ENCODE measurements around the gene ANKRD36C. TPM values are rescaled to one million over a fixed set of nuclear protein-coding genes. Genes with fewer than 3 reads are reported as not detected.
"Not testable (repeated sequence)": the region's sequence is repeated elsewhere in the genome, so short reads cannot be mapped to it uniquely, and the experiment has no call there.

The ANKRD36C gene
- total RNA-seq, 1 experiment from 2014 or later, result 22.0 TPM

GRCh38 chr2:95930740-95931139, 60.9 kb downstream of the ANKRD36C start:
- CTCF ChIA-PET; ATAC-seq; H3K27ac ChIP-seq (ENCODE audit: low read length); DNase-seq (ENCODE audit: low read depth, low spot score); POLR2A ChIA-PET; intact Hi-C loops (cut with micrococcal nuclease; ENCODE audit: unreplicated experiment); H3K4me1 ChIP-seq (ENCODE audit: control insufficient read depth, insufficient read depth, low read length); H3K27me3 ChIP-seq (ENCODE audit: control insufficient read depth, insufficient read depth, low read length); H3K36me3 ChIP-seq (ENCODE audit: control insufficient read depth, insufficient read depth, low read length); in situ Hi-C loops (cut with HindIII; ENCODE audit: low pct_unique_long_range_greater_than_20kb, low sequenced_read_pairs); H3K9me3 ChIP-seq (ENCODE audit: control insufficient read depth, insufficient read depth, low read depth, low read length); H3K4me3 ChIP-seq (ENCODE audit: low read depth in 2 of 2, low read length in 2 of 2); BruUV-seq (replicated peaks): not testable (repeated sequence)

- BruUV-seq (replicated peaks); CTCF ChIA-PET; H3K27ac ChIP-seq (ENCODE audit: low read length); in situ Hi-C loops (cut with HindIII; ENCODE audit: low pct_unique_long_range_greater_than_20kb, low sequenced_read_pairs); DNase-seq (ENCODE audit: low read depth, low spot score); POLR2A ChIA-PET; ATAC-seq; H3K36me3 ChIP-seq (ENCODE audit: control insufficient read depth, insufficient read depth, low read length); intact Hi-C loops (cut with micrococcal nuclease; ENCODE audit: unreplicated experiment); H3K4me3 ChIP-seq (ENCODE audit: low read depth in 2 of 2, low read length in 2 of 2); H3K27me3 ChIP-seq (ENCODE audit: control insufficient read depth, insufficient read depth, low read length); H3K4me1 ChIP-seq (ENCODE audit: control insufficient read depth, insufficient read depth, low read length); H3K9me3 ChIP-seq (ENCODE audit: control insufficient read depth, insufficient read depth, low read depth, low read length): not testable (repeated sequence)
Observed at GRCh38 chr2:95917007-95917406, 74.6 kb downstream of the ANKRD36C start.

GRCh38 chr2:95915131-95915530, 76.5 kb downstream of the ANKRD36C start:
- DNase-seq (ENCODE audit: low read depth, low spot score); in situ Hi-C loops (cut with HindIII; ENCODE audit: low pct_unique_long_range_greater_than_20kb, low sequenced_read_pairs); ATAC-seq; intact Hi-C loops (cut with micrococcal nuclease; ENCODE audit: unreplicated experiment); H3K36me3 ChIP-seq (ENCODE audit: control insufficient read depth, insufficient read depth, low read length); H3K27ac ChIP-seq (ENCODE audit: low read length); H3K9me3 ChIP-seq (ENCODE audit: control insufficient read depth, insufficient read depth, low read depth, low read length); H3K4me1 ChIP-seq (ENCODE audit: control insufficient read depth, insufficient read depth, low read length); BruUV-seq (replicated peaks); H3K27me3 ChIP-seq (ENCODE audit: control insufficient read depth, insufficient read depth, low read length); H3K4me3 ChIP-seq (ENCODE audit: low read depth in 2 of 2, low read length in 2 of 2); POLR2A ChIA-PET; CTCF ChIA-PET: not testable (repeated sequence)

- H3K9me3 ChIP-seq (ENCODE audit: control insufficient read depth, insufficient read depth, low read depth, low read length); H3K27ac ChIP-seq (ENCODE audit: low read length); in situ Hi-C loops (cut with HindIII; ENCODE audit: low pct_unique_long_range_greater_than_20kb, low sequenced_read_pairs); H3K4me3 ChIP-seq (ENCODE audit: low read depth in 2 of 2, low read length in 2 of 2); BruUV-seq (replicated peaks); H3K4me1 ChIP-seq (ENCODE audit: control insufficient read depth, insufficient read depth, low read length); H3K27me3 ChIP-seq (ENCODE audit: control insufficient read depth, insufficient read depth, low read length); H3K36me3 ChIP-seq (ENCODE audit: control insufficient read depth, insufficient read depth, low read length); CTCF ChIA-PET; ATAC-seq; POLR2A ChIA-PET; intact Hi-C loops (cut with micrococcal nuclease; ENCODE audit: unreplicated experiment): not testable (repeated sequence)
- DNase-seq (ENCODE audit: low read depth, low spot score), result peak; percentile 2
Observed at GRCh38 chr2:95911431-95911830, 80.2 kb downstream of the ANKRD36C start.

- H3K4me1 ChIP-seq (ENCODE audit: control insufficient read depth, insufficient read depth, low read length); CTCF ChIA-PET; H3K27me3 ChIP-seq (ENCODE audit: control insufficient read depth, insufficient read depth, low read length); ATAC-seq; BruUV-seq (replicated peaks); H3K9me3 ChIP-seq (ENCODE audit: control insufficient read depth, insufficient read depth, low read depth, low read length); H3K27ac ChIP-seq (ENCODE audit: low read length); in situ Hi-C loops (cut with HindIII; ENCODE audit: low pct_unique_long_range_greater_than_20kb, low sequenced_read_pairs); H3K36me3 ChIP-seq (ENCODE audit: control insufficient read depth, insufficient read depth, low read length); DNase-seq (ENCODE audit: low read depth, low spot score); intact Hi-C loops (cut with micrococcal nuclease; ENCODE audit: unreplicated experiment); POLR2A ChIA-PET; H3K4me3 ChIP-seq (ENCODE audit: low read depth in 2 of 2, low read length in 2 of 2): not testable (repeated sequence)
Observed at GRCh38 chr2:95894443-95894842, 97.2 kb downstream of the ANKRD36C start.

- in situ Hi-C loops (cut with HindIII; ENCODE audit: low pct_unique_long_range_greater_than_20kb, low sequenced_read_pairs); BruUV-seq (replicated peaks); POLR2A ChIA-PET: not testable (repeated sequence)
Observed at GRCh38 chr2:95867929-95868328, 123.7 kb downstream of the ANKRD36C start.

GRCh38 chr2:95867047-95867677, 124.5 kb downstream of the ANKRD36C start:
- H3K27me3 ChIP-seq (ENCODE audit: control insufficient read depth, insufficient read depth, low read length); H3K27ac ChIP-seq (ENCODE audit: low read length); CTCF ChIA-PET; in situ Hi-C loops (cut with HindIII; ENCODE audit: low pct_unique_long_range_greater_than_20kb, low sequenced_read_pairs); POLR2A ChIA-PET; H3K4me3 ChIP-seq (ENCODE audit: low read depth in 2 of 2, low read length in 2 of 2); BruUV-seq (replicated peaks); DNase-seq (ENCODE audit: low read depth, low spot score); H3K4me1 ChIP-seq (ENCODE audit: control insufficient read depth, insufficient read depth, low read length); intact Hi-C loops (cut with micrococcal nuclease; ENCODE audit: unreplicated experiment); H3K36me3 ChIP-seq (ENCODE audit: control insufficient read depth, insufficient read depth, low read length); H3K9me3 ChIP-seq (ENCODE audit: control insufficient read depth, insufficient read depth, low read depth, low read length): not testable (repeated sequence)
- ATAC-seq, result peak; percentile 68; the same call in 1 of the 2 replicates

More at GRCh38 chr2:95867929-95868328, 123.7 kb downstream of the ANKRD36C start:
- intact Hi-C loops (cut with micrococcal nuclease; ENCODE audit: unreplicated experiment); H3K27ac ChIP-seq (ENCODE audit: low read length); H3K9me3 ChIP-seq (ENCODE audit: control insufficient read depth, insufficient read depth, low read depth, low read length); H3K4me3 ChIP-seq (ENCODE audit: low read depth in 2 of 2, low read length in 2 of 2); H3K4me1 ChIP-seq (ENCODE audit: control insufficient read depth, insufficient read depth, low read length); ATAC-seq; H3K36me3 ChIP-seq (ENCODE audit: control insufficient read depth, insufficient read depth, low read length); DNase-seq (ENCODE audit: low read depth, low spot score); CTCF ChIA-PET; H3K27me3 ChIP-seq (ENCODE audit: control insufficient read depth, insufficient read depth, low read length): not testable (repeated sequence)

GRCh38 chr2:95862121-95862520, 129.5 kb downstream of the ANKRD36C start:
- POLR2A ChIA-PET; H3K4me3 ChIP-seq (ENCODE audit: low read depth in 2 of 2, low read length in 2 of 2); CTCF ChIA-PET; H3K4me1 ChIP-seq (ENCODE audit: control insufficient read depth, insufficient read depth, low read length); H3K36me3 ChIP-seq (ENCODE audit: control insufficient read depth, insufficient read depth, low read length); BruUV-seq (replicated peaks); DNase-seq (ENCODE audit: low read depth, low spot score); intact Hi-C loops (cut with micrococcal nuclease; ENCODE audit: unreplicated experiment); ATAC-seq; H3K27ac ChIP-seq (ENCODE audit: low read length); H3K9me3 ChIP-seq (ENCODE audit: control insufficient read depth, insufficient read depth, low read depth, low read length); in situ Hi-C loops (cut with HindIII; ENCODE audit: low pct_unique_long_range_greater_than_20kb, low sequenced_read_pairs); H3K27me3 ChIP-seq (ENCODE audit: control insufficient read depth, insufficient read depth, low read length): not testable (repeated sequence)

Data from Panc1 (cell line).